K562 (cell line): ENCODE results near the gene USP7. TPM values are rescaled to one million over a fixed set of nuclear protein-coding genes. Genes with fewer than 3 reads are reported as not detected.

ENCODE experiments used
- NFYB ChIP-seq: IDR thresholded peaks from 2 replicates; pipeline ENCODE4 v1.6.1; 2011; ENCODE audit warnings: mild to moderate bottlenecking, moderate library complexity; ENCODE audit not compliant: insufficient read length; ENCODE audit errors: extremely low read depth
- POLR2AphosphoS5 ChIP-seq: IDR thresholded peaks from 2 replicates; pipeline ENCODE4 v1.6.1; 2011; ENCODE audit warnings: mild to moderate bottlenecking, low read depth, low read length, moderate library complexity; ENCODE audit not compliant: control insufficient read depth, insufficient read depth
- POLR2G ChIP-seq: fragments of 200-400 bp; formaldehyde crosslinking; IDR thresholded peaks from 2 replicates; pipeline ENCODE4 v1.6.1; 2017; ENCODE audit warnings: low read depth, mild to moderate bottlenecking, antibody characterized with exemption, low read length, moderate library complexity
- POU5F1 ChIP-seq: fragments of 150-350 bp; IDR thresholded peaks from 2 replicates; pipeline ENCODE4 v1.6.1; 2014; ENCODE audit warnings: borderline replicate concordance, low read length, low read depth, mild to moderate bottlenecking; ENCODE audit not compliant: partially characterized antibody
- ZNF124 ChIP-seq: sonication (generic); formaldehyde crosslinking; IDR thresholded peaks from 2 replicates; pipeline ENCODE4 v1.8.1; 2022; ENCODE audit warnings: missing genetic modification reagents
- ZNF551 ChIP-seq: fragments of 250-450 bp; sonication (Bioruptor Pico); IDR thresholded peaks from 2 replicates; pipeline ENCODE4 v1.5.0; 2021; ENCODE audit warnings: mild to moderate bottlenecking, moderate library complexity
- ZNF592 ChIP-seq: fragments of 450-650 bp; IDR thresholded peaks from 2 replicates; pipeline ENCODE4 v1.6.1; 2017; ENCODE audit warnings: antibody characterized with exemption, mild to moderate bottlenecking
- polyA plus RNA-seq, 8 experiments: library from polyadenylated mRNA; depleted of rRNA in 4 of 8; stranded (reverse) in 5 of 8; unstranded in 3 of 8; fragments of >200 nt; fragmentation: Nextera tagmentation in 2 of 8; fragmentation: Illumina TruSeq in 1 of 8; extraction: Ambion mirVana in 2 of 8; extraction: Trizol in 1 of 8; gene quantifications; 2 replicates each; pipeline versions ENCODE4 v1.2.1 to v1.2.3, GENCODE V29; 2011 to 2014; ENCODE audit warnings: inconsistent platforms in 1 of 8, missing spikeins in 1 of 8
- total RNA-seq, 7 experiments: library from RNA; depleted of rRNA in 6 of 7; stranded (reverse); fragments of >200 nt in 6 of 7; fragmentation: Illumina TruSeq in 2 of 7; extraction: Trizol in 2 of 7; gene quantifications; 2 replicates each; pipeline versions ENCODE4 v1.2.1 to v1.2.3, GENCODE V29; 2011 to 2021; ENCODE audit warnings: low replicate concordance in 1 of 7
- TF ChIP-seq, protein P1 (sequence below): sonication (generic); formaldehyde crosslinking; IDR thresholded peaks from 2 replicates; pipeline ENCODE4 v1.8.0; 2023; ENCODE audit warnings: mild to moderate bottlenecking, missing genetic modification reagents
- TF ChIP-seq, protein P2 (sequence below): IDR thresholded peaks from 2 replicates; pipeline ENCODE4 v1.6.1; 2012; ENCODE audit warnings: low read depth, low read length, improper control_type of control experiment, borderline replicate concordance
- TF ChIP-seq, protein P3 (sequence below): fragments of 250-450 bp; sonication (Bioruptor Pico); IDR thresholded peaks from 2 replicates; pipeline ENCODE4 v1.4.0; 2020; ENCODE audit warnings: mild to moderate bottlenecking, moderate library complexity, borderline replicate concordance

USP7 gene
- total and polyA plus RNA-seq, 9 of the 15 experiments (the other 6 are each of a cell fraction or from before 2014, with no cell fraction given), result 17.1 to 145 (median 57.9) TPM

DNA sequence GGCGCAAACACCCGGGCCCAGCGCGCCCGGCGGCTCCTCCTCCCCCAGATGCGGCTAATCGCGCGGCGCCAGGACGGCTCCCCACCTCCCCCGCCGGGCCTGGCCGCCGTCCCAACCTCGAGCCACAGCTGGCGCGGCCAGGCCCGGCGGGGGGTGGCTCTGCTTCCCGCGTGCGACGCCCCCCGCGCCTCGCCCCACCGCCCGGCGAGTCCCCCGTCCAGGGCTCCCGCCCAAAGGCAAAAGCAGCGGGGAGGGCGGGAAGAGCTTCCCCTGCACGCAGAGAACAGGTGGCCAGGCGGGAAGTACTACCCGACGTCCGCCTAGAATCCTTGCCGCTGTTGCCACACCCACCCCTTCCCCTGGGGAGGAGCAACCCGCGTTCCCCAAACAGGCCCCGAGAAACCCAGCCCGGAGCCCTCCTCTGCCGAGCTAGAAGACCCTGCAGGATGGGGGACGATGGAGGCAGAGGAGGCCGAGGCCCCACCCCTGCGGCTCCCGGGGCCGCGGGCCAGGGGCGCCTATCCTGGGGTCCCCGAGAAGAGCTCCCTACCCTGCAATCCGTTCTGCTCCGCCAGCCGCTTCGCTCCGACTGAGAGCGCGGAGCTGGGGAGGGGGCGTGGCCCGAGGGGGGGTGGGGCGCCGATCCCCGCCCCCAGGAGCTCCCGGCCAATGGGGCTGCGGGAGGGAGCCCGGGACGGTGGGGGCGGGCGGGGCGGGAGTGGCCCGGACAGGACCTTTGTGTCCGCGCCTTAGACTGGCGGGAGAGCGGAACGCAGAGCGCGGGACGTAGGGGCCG lies 95.1 kb downstream of the USP7 start, which contains the start of gene CARHSP1 (continued):
- TF ChIP-seq, protein P1, sequence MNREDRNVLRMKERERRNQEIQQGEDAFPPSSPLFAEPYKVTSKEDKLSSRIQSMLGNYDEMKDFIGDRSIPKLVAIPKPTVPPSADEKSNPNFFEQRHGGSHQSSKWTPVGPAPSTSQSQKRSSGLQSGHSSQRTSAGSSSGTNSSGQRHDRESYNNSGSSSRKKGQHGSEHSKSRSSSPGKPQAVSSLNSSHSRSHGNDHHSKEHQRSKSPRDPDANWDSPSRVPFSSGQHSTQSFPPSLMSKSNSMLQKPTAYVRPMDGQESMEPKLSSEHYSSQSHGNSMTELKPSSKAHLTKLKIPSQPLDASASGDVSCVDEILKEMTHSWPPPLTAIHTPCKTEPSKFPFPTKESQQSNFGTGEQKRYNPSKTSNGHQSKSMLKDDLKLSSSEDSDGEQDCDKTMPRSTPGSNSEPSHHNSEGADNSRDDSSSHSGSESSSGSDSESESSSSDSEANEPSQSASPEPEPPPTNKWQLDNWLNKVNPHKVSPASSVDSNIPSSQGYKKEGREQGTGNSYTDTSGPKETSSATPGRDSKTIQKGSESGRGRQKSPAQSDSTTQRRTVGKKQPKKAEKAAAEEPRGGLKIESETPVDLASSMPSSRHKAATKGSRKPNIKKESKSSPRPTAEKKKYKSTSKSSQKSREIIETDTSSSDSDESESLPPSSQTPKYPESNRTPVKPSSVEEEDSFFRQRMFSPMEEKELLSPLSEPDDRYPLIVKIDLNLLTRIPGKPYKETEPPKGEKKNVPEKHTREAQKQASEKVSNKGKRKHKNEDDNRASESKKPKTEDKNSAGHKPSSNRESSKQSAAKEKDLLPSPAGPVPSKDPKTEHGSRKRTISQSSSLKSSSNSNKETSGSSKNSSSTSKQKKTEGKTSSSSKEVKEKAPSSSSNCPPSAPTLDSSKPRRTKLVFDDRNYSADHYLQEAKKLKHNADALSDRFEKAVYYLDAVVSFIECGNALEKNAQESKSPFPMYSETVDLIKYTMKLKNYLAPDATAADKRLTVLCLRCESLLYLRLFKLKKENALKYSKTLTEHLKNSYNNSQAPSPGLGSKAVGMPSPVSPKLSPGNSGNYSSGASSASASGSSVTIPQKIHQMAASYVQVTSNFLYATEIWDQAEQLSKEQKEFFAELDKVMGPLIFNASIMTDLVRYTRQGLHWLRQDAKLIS, result 0 out of 2 replicates have a peak, but pooled peaks have one; percentile 21
- TF ChIP-seq ZNF592, result no peak
- TF ChIP-seq POU5F1, result no peak
- no peak for TF ChIP-seq NFYB
- peak; percentile 86 for TF ChIP-seq POLR2G
- TF ChIP-seq ZNF551 (CRISPR knock-in tag), result no peak
- peak; percentile 71; the same call in 1 of the 2 replicates for TF ChIP-seq POLR2AphosphoS5
- TF ChIP-seq ZNF124 (CRISPR knock-in tag), result no peak
- TF ChIP-seq, protein P2, sequence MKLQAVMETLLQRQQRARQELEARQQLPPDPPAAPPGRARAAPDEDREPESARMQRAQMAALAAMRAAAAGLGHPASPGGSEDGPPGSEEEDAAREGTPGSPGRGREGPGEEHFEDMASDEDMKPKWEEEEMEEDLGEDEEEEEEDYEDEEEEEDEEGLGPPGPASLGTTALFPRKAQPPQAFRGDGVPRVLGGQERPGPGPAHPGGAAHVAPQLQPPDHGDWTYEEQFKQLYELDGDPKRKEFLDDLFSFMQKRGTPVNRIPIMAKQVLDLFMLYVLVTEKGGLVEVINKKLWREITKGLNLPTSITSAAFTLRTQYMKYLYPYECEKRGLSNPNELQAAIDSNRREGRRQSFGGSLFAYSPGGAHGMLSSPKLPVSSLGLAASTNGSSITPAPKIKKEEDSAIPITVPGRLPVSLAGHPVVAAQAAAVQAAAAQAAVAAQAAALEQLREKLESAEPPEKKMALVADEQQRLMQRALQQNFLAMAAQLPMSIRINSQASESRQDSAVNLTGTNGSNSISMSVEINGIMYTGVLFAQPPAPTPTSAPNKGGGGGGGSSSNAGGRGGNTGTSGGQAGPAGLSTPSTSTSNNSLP, result no peak
- TF ChIP-seq, protein P3, sequence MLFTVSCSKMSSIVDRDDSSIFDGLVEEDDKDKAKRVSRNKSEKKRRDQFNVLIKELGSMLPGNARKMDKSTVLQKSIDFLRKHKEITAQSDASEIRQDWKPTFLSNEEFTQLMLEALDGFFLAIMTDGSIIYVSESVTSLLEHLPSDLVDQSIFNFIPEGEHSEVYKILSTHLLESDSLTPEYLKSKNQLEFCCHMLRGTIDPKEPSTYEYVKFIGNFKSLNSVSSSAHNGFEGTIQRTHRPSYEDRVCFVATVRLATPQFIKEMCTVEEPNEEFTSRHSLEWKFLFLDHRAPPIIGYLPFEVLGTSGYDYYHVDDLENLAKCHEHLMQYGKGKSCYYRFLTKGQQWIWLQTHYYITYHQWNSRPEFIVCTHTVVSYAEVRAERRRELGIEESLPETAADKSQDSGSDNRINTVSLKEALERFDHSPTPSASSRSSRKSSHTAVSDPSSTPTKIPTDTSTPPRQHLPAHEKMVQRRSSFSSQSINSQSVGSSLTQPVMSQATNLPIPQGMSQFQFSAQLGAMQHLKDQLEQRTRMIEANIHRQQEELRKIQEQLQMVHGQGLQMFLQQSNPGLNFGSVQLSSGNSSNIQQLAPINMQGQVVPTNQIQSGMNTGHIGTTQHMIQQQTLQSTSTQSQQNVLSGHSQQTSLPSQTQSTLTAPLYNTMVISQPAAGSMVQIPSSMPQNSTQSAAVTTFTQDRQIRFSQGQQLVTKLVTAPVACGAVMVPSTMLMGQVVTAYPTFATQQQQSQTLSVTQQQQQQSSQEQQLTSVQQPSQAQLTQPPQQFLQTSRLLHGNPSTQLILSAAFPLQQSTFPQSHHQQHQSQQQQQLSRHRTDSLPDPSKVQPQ (CRISPR knock-in tag), result no peak
